ENCODE results near the gene CAPZB.
A peak's percentile ranks its signal among the peaks of the same experiment; 100 is the strongest.

Gene CAPZB

GRCh38 chr1:19467199-19468187 lies 17.8 kb downstream of the CAPZB start:
- no peak for DNase-seq

- DNase-seq = no peak
These were observed 19.2 kb downstream of the CAPZB start for GRCh38 chr1:19466112-19466561.

- DNase-seq = no peak
These were observed 19.7 kb downstream of the CAPZB start for GRCh38 chr1:19465650-19466049.

GRCh38 chr1:19465123-19465522 lies 20.2 kb downstream of the CAPZB start:
- no peak for DNase-seq

- no peak for DNase-seq
These were observed 20.6 kb downstream of the CAPZB start for GRCh38 chr1:19464696-19465095.

- DNase-seq = no peak
These were observed 21.9 kb downstream of the CAPZB start for GRCh38 chr1:19463504-19463803.

GRCh38 chr1:19462781-19463503 lies 22.4 kb downstream of the CAPZB start:
- DNase-seq = no peak

- DNase-seq = no peak
These were observed 24.2 kb downstream of the CAPZB start for GRCh38 chr1:19461220-19461554.

GRCh38 chr1:19460535-19461219 lies 24.7 kb downstream of the CAPZB start:
- no peak for DNase-seq

- DNase-seq = no peak
These were observed 26.4 kb downstream of the CAPZB start for GRCh38 chr1:19458815-19459417.

- DNase-seq = no peak
These were observed 27.7 kb downstream of the CAPZB start for GRCh38 chr1:19457607-19458006.

GRCh38 chr1:19456968-19457441 lies 28.3 kb downstream of the CAPZB start:
- DNase-seq = no peak

GRCh38 chr1:19455353-19455752 lies 30.0 kb downstream of the CAPZB start:
- DNase-seq = no peak

GRCh38 chr1:19454265-19455146 lies 30.8 kb downstream of the CAPZB start:
- DNase-seq = no peak

GRCh38 chr1:19453741-19454201 lies 31.6 kb downstream of the CAPZB start:
- DNase-seq = no peak

- DNase-seq = no peak
These were observed 33.1 kb downstream of the CAPZB start for GRCh38 chr1:19452221-19452663.

- peak; percentile 85 for DNase-seq
These were observed 34.4 kb downstream of the CAPZB start for GRCh38 chr1:19450811-19451515.

- DNase-seq = no peak
These were observed 35.7 kb downstream of the CAPZB start for GRCh38 chr1:19449454-19450228.

GRCh38 chr1:19448491-19449439 lies 36.6 kb downstream of the CAPZB start:
- DNase-seq = no peak

Measured in NCI-H446 treated with DMSO at 0.1 percent for 48 hours (cell line).